Placental pericyte (primary cell): ENCODE data around the gene FGGY. TPM values are rescaled to one million over a fixed set of nuclear protein-coding genes. Genes with fewer than 3 reads are reported as not detected.

Experiments
- small RNA-seq: library from RNA; depleted of rRNA; stranded (forward); fragments of <200 nt; gene quantifications from one replicate; pipeline ENCODE3, GENCODE V24; 2012; ENCODE audit warnings: low replicate concordance
- total RNA-seq: library from RNA; depleted of rRNA; stranded (reverse); fragments of >200 nt; gene quantifications from 2 replicates; pipeline ENCODE4 v1.2.3, GENCODE V29; 2012

FGGY gene, protein sequence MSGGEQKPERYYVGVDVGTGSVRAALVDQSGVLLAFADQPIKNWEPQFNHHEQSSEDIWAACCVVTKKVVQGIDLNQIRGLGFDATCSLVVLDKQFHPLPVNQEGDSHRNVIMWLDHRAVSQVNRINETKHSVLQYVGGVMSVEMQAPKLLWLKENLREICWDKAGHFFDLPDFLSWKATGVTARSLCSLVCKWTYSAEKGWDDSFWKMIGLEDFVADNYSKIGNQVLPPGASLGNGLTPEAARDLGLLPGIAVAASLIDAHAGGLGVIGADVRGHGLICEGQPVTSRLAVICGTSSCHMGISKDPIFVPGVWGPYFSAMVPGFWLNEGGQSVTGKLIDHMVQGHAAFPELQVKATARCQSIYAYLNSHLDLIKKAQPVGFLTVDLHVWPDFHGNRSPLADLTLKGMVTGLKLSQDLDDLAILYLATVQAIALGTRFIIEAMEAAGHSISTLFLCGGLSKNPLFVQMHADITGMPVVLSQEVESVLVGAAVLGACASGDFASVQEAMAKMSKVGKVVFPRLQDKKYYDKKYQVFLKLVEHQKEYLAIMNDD
- total RNA-seq, result 9.8 and 12.9 TPM in 2 replicates

DNA sequence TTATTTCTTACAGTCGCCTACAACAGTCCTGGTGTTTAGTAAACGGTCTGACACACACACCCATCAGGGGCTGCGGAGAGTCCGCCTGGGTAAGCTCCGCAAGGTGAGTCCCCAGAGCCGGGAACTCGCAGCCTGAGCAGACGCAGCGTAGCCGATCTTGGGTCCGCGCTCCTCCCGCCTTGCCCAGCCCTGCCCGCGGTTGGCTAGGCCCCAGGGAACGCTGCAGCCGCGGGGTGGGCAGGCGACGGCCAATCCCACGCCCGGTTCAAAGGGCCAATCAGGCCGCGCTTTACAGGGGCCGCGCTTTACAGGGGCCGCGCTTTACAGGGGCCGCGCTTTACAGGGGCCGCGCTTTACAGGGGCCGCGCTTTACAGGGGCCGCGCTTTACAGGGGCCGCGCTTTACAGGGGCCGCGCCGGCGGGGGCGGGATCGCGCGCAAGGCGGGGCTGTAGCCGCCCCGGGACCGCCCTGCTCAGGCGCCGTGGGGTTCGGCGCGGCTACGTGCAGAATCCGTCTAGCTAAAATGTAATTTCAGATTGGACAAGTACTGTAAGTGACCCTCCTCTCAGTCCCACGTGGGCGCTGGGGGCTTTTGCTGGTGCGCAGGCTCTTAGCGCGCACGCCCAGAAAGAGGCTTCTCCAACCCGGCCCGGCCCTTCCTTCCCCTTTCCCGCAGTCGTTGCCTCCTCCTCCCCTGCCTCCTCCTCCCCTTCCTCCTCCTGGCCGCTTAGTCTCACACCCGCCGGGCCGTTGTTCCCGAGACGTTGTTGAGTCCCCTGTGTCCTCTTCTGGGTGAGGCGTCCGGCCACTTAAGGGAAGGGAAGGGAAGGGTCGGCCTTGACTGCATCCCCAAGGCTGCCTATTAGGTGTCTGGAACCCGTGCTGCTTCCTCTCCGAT lies at the start of gene FGGY:
FGGY (plus strand) TSS at position 737 of the 899 bp plus-strand sequence. CDS start 24,456 bp downstream, outside the sequence.

Small RNAs within 50 kb of the gene (small RNA-seq; reads per million reads assigned to genes)
- not detected for gene MIR4711
